BJ (cell line): ENCODE results near the gene RPS10. TPM values are rescaled to one million over a fixed set of nuclear protein-coding genes. Genes with fewer than 3 reads are reported as not detected.

Experiments used
- CTCF ChIA-PET: fragments of 350-600 bp; formaldehyde crosslinking; extraction: SDS; loops from one replicate; lab custom pipeline; 2021; ENCODE audit warnings: antibody characterized with exemption, inconsistent platforms; lab: Yijun Ruan, JAX
- POLR2A ChIA-PET: fragments of 300-600 bp; sonication (Branson Sonifier 250); formaldehyde crosslinking; extraction: SDS; loops from one replicate; lab custom pipeline; 2021; ENCODE audit warnings: antibody characterized with exemption; lab: Charles Lee
- DNase-seq: peaks from one replicate; pipeline ENCODE4 v3.0.0-alpha.2; 2011; ENCODE audit warnings: low read depth
- H3K27me3 ChIP-seq: 2 replicates; pipeline ENCODE4 v1.6.0; 2011; ENCODE audit warnings: low read length; ENCODE audit not compliant: control insufficient read depth, insufficient read depth
- H3K36me3 ChIP-seq: 2 replicates; pipeline ENCODE4 v1.5.1; 2011; ENCODE audit warnings: low read length; ENCODE audit not compliant: control insufficient read depth, insufficient read depth
- H3K4me3 ChIP-seq: 2 replicates; pipeline ENCODE4 v1.5.1; 2011; ENCODE audit warnings: low read depth, mild to moderate bottlenecking, control low read depth, low read length
- CTCF ChIP-seq: IDR thresholded peaks from 2 replicates; pipeline ENCODE4 v1.5.1; 2011; ENCODE audit warnings: low read depth, mild to moderate bottlenecking, control low read depth, inconsistent platforms, low read length, moderate library complexity; ENCODE audit not compliant: insufficient read depth
- polyA plus RNA-seq: library from polyadenylated mRNA; depleted of rRNA; stranded (reverse); fragments of >200 nt; gene quantifications from 2 replicates; pipeline ENCODE4 v1.2.3, GENCODE V29; 2011

The RPS10 gene
- polyA plus RNA-seq, 1 experiment, result 3,048 TPM

- TF ChIP-seq CTCF, result no peak
- no peak for DNase-seq
- CTCF ChIA-PET, result interaction anchor here (0.8 to 1.9 kb wide), 3 partner anchors 33 to 146 kb away, joined by 4 to 10 read pairs (median 5); partner anchors contain the start of gene SMIM29
- Histone ChIP-seq H3K4me3 (no peak overlapping the region), H3K27me3 (no peaks in the 10 kb centered on the region), H3K36me3 (no peaks in the 10 kb centered on the region)
- POLR2A ChIA-PET, result no interaction called here
These were observed 31.9 kb downstream of the RPS10 start for GRCh38 chr6:34393966-34394305.

- no peaks in the 10 kb centered on the region for H3K36me3 ChIP-seq
- no peaks in the 10 kb centered on the region for H3K27me3 ChIP-seq
- H3K4me3 ChIP-seq, result peak overlapping the region; percentile 74
- POLR2A ChIA-PET, result no interaction called here
- no peak for TF ChIP-seq CTCF
- CTCF ChIA-PET, result interaction anchor here (0.8 to 1.9 kb wide), 8 partner anchors 16 to 217 kb away, joined by 3 to 10 read pairs (median 4); partner anchors contain the start of gene SMIM29
- no peak for DNase-seq
These were observed 32.5 kb downstream of the RPS10 start for GRCh38 chr6:34393191-34393965.

- TF ChIP-seq CTCF, result peak; percentile 94
- Histone ChIP-seq H3K27me3 (no peaks in the 10 kb centered on the region), H3K36me3 (no peaks in the 10 kb centered on the region), H3K4me3 (peak within 1 kb of the TSS; percentile 74)
- DNase-seq, result peak; percentile 66
- ChIA-PET CTCF (interaction anchor here (0.8 to 1.9 kb wide), 8 partner anchors 17 to 217 kb away, joined by 3 to 10 read pairs (median 4); partner anchors contain the start of gene SMIM29), POLR2A (no interaction called here)
These were observed 33.2 kb downstream of the RPS10 start, which contains the start of gene NUDT3 for GRCh38 chr6:34392497-34393190. NUDT3 (minus strand) TSS chr6:34392669; CDS start chr6:34392362, 307 bp downstream.

- Histone ChIP-seq H3K36me3 (no peaks in the 10 kb centered on the region), H3K27me3 (no peaks in the 10 kb centered on the region), H3K4me3 (peak overlapping the region; percentile 74)
- TF ChIP-seq CTCF, result no peak
- POLR2A ChIA-PET, result interaction anchor here (0.6 kb wide), 1 partner anchor 40 kb away, joined by 3 read pairs; no protein-coding TSS in a partner anchor
- no peak for DNase-seq
- CTCF ChIA-PET, result interaction anchor here (0.8 to 1.9 kb wide), 8 partner anchors 10 to 218 kb away, joined by 3 to 12 read pairs (median 3); partner anchors contain the start of gene SMIM29
These were observed 33.9 kb downstream of the RPS10 start for GRCh38 chr6:34391786-34392496.
